SK-N-SH (cell line): ENCODE measurements around the gene CISD3. TPM values are rescaled to one million over a fixed set of nuclear protein-coding genes. Genes with fewer than 3 reads are reported as not detected.

Experiments used
- CTCF ChIA-PET: fragments of 300-600, 350-600 bp; formaldehyde crosslinking; extraction: SDS; loops from one replicate; lab custom pipeline; 2021; lab: Yijun Ruan, JAX
- POLR2A ChIA-PET: fragments of 350-600 bp; sonication (Branson Sonifier 250); formaldehyde crosslinking; extraction: SDS; loops from one replicate; lab custom pipeline; 2020; ENCODE audit warnings: antibody characterized with exemption, inconsistent platforms; lab: Yijun Ruan, JAX
- DNase-seq: peaks from one replicate; pipeline ENCODE4 v3.0.0; 2012
- H2AFZ ChIP-seq: fragments of 200-600 bp; sonication (generic); 2 replicates; pipeline ENCODE4 v1.8.1; 2016; ENCODE audit warnings: antibody characterized with exemption, mild to moderate bottlenecking, low read depth
- H3F3A ChIP-seq: fragments of 200-600 bp; sonication (generic); replicated peaks from 2 replicates; pipeline ENCODE3; 2016; ENCODE audit warnings: antibody characterized with exemption, mild to moderate bottlenecking; ENCODE audit not compliant: insufficient read depth
- H3K27ac ChIP-seq, 2 experiments: fragments of 200-500 bp in 1 of 2; fragments of 200-600 bp in 1 of 2; sonication (Bioruptor generic) in 1 of 2; sonication (generic), shearing (Covaris generic) in 1 of 2; 2 replicates each; pipeline versions ENCODE4 v1.5.1 to v1.6.1; 2014 to 2016; ENCODE audit warnings: low read depth in 2 of 2, inconsistent platforms in 1 of 2, low read length in 1 of 2, mild to moderate bottlenecking in 1 of 2, mixed read lengths in 1 of 2
- H3K27me3 ChIP-seq: fragments of 200-600 bp; sonication (generic), shearing (Covaris generic); 2 replicates; pipeline ENCODE4 v1.6.1; 2016; ENCODE audit warnings: mixed run types; ENCODE audit not compliant: insufficient read depth
- H3K36me3 ChIP-seq, 2 experiments: fragments of 200-500 bp in 1 of 2; fragments of 200-600 bp in 1 of 2; sonication (Bioruptor generic) in 1 of 2; sonication (generic) in 1 of 2; replicated peaks in 1 of 2; 2 replicates each; pipeline versions ENCODE3 to v1.5.1; 2014 to 2016; ENCODE audit warnings: low read length in 1 of 2, mild to moderate bottlenecking in 1 of 2; ENCODE audit not compliant: insufficient read depth in 2 of 2, control insufficient read depth in 1 of 2
- H3K4me1 ChIP-seq, 2 experiments: fragments of 200-500 bp in 1 of 2; fragments of 200-600 bp in 1 of 2; sonication (Bioruptor generic) in 1 of 2; sonication (generic), shearing (Covaris generic) in 1 of 2; 2 replicates each; pipeline versions ENCODE4 v1.5.1 to v1.6.1; 2014 to 2016; ENCODE audit warnings: low read depth in 1 of 2, low read length in 1 of 2, mixed run types in 1 of 2; ENCODE audit not compliant: insufficient read depth in 2 of 2, control insufficient read depth in 1 of 2
- H3K4me2 ChIP-seq: fragments of 200-600 bp; sonication (generic), shearing (Covaris generic); 2 replicates; pipeline ENCODE4 v1.6.1; 2017; ENCODE audit warnings: mixed run types
- H3K4me3 ChIP-seq, 2 experiments: fragments of 200-500 bp in 1 of 2; fragments of 200-600 bp in 1 of 2; sonication (Bioruptor generic) in 1 of 2; sonication (generic), shearing (Covaris generic) in 1 of 2; 2 replicates each; pipeline versions ENCODE4 v1.5.1 to v1.8.1; 2014 to 2016; ENCODE audit warnings: low read depth in 2 of 2, inconsistent platforms in 1 of 2, low read length in 1 of 2, mild to moderate bottlenecking in 1 of 2, mixed read lengths in 1 of 2, moderate library complexity in 1 of 2
- H3K79me2 ChIP-seq: fragments of 200-600 bp; sonication (generic); 2 replicates; pipeline ENCODE4 v1.8.1; 2017; ENCODE audit warnings: mild to moderate bottlenecking; ENCODE audit not compliant: insufficient read depth
- H3K9ac ChIP-seq: fragments of 200-600 bp; sonication (generic); 2 replicates; pipeline ENCODE4 v1.6.1; 2017; ENCODE audit warnings: mixed run types
- H3K9me2 ChIP-seq: fragments of 200-600 bp; sonication (generic); 2 replicates; pipeline ENCODE4 v1.6.1; 2017; ENCODE audit warnings: mixed run types
- H3K9me3 ChIP-seq: fragments of 200-600 bp; sonication (generic); 2 replicates; pipeline ENCODE4 v1.6.1; 2017; ENCODE audit warnings: mixed run types, mild to moderate bottlenecking, moderate library complexity
- H4K20me1 ChIP-seq: fragments of 200-600 bp; sonication (generic); 2 replicates; pipeline ENCODE4 v1.6.1; 2017; ENCODE audit warnings: mild to moderate bottlenecking, mixed run types; ENCODE audit not compliant: insufficient read depth
- FOSL2 ChIP-seq: IDR thresholded peaks from 2 replicates; pipeline ENCODE4 v1.4.0; 2012; ENCODE audit warnings: low read depth, mild to moderate bottlenecking, moderate library complexity, borderline replicate concordance
- FOXJ3 ChIP-seq: sonication (generic); formaldehyde crosslinking; IDR thresholded peaks from 2 replicates; pipeline ENCODE4 v1.5.1; 2020; ENCODE audit warnings: mild to moderate bottlenecking, missing genetic modification reagents
- FOXM1 ChIP-seq: IDR thresholded peaks from 2 replicates; pipeline ENCODE4 v1.4.0; 2012; ENCODE audit warnings: low read depth, mild to moderate bottlenecking
- GATA2 ChIP-seq: sonication (generic); formaldehyde crosslinking; IDR thresholded peaks from 2 replicates; pipeline ENCODE4 v1.5.0; 2020; ENCODE audit warnings: mild to moderate bottlenecking, missing genetic modification reagents
- MEF2A ChIP-seq: IDR thresholded peaks from 2 replicates; pipeline ENCODE4 v1.4.0; 2012; ENCODE audit warnings: low read depth, borderline replicate concordance
- RFX5 ChIP-seq: IDR thresholded peaks from 2 replicates; pipeline ENCODE4 v1.6.1; 2012; ENCODE audit warnings: mild to moderate bottlenecking, improper control_type of control experiment, low read length
- RXRA ChIP-seq: IDR thresholded peaks from 2 replicates; pipeline ENCODE4 v1.4.0; 2012; ENCODE audit warnings: low read depth, mild to moderate bottlenecking, borderline replicate concordance
- SIN3A ChIP-seq: IDR thresholded peaks from 2 replicates; pipeline ENCODE4 v1.6.1; 2012; ENCODE audit warnings: low read depth, mild to moderate bottlenecking, low read length, moderate library complexity, borderline replicate concordance
- SMC3 ChIP-seq: IDR thresholded peaks from 2 replicates; pipeline ENCODE4 v1.6.1; 2012; ENCODE audit warnings: low read depth, low read length, improper control_type of control experiment
- TCF12 ChIP-seq: IDR thresholded peaks from 2 replicates; pipeline ENCODE4 v1.4.0; 2012
- WGBS: methylation state at CpG from one replicate; pipeline ENCODE4 v1.1.6; 2017; ENCODE audit warnings: low lambda C conversion rate; 5-methylcytosine and 5-hydroxymethylcytosine counted together
- polyA plus RNA-seq, 3 experiments: library from polyadenylated mRNA; depleted of rRNA; stranded (reverse); fragments of >200 nt; gene quantifications; 2 replicates each; pipeline ENCODE4 v1.2.3, GENCODE V29; 2012
- TF ChIP-seq, protein P1 (sequence below): fragments of 200-600 bp; sonication (generic); IDR thresholded peaks from 2 replicates; pipeline ENCODE4 v1.6.1; 2017; ENCODE audit warnings: antibody characterized with exemption, mild to moderate bottlenecking, moderate library complexity
- TF ChIP-seq, protein P2 (sequence below): IDR thresholded peaks from 2 replicates; pipeline ENCODE4 v1.4.0; 2012; ENCODE audit warnings: low read depth, borderline replicate concordance
- TF ChIP-seq, protein P3 (sequence below): fragments of 150-350 bp; IDR thresholded peaks from 2 replicates; pipeline ENCODE4 v1.6.1; 2016; ENCODE audit warnings: mild to moderate bottlenecking, low read depth, low read length
- TF ChIP-seq, protein P4 (sequence below): IDR thresholded peaks from 2 replicates; pipeline ENCODE4 v1.4.0; 2012; ENCODE audit warnings: low read depth

CISD3 gene
- polyA plus RNA-seq, 1 of the 3 experiments (the other 2 are of a cell fraction): 16.5 TPM

DNA sequence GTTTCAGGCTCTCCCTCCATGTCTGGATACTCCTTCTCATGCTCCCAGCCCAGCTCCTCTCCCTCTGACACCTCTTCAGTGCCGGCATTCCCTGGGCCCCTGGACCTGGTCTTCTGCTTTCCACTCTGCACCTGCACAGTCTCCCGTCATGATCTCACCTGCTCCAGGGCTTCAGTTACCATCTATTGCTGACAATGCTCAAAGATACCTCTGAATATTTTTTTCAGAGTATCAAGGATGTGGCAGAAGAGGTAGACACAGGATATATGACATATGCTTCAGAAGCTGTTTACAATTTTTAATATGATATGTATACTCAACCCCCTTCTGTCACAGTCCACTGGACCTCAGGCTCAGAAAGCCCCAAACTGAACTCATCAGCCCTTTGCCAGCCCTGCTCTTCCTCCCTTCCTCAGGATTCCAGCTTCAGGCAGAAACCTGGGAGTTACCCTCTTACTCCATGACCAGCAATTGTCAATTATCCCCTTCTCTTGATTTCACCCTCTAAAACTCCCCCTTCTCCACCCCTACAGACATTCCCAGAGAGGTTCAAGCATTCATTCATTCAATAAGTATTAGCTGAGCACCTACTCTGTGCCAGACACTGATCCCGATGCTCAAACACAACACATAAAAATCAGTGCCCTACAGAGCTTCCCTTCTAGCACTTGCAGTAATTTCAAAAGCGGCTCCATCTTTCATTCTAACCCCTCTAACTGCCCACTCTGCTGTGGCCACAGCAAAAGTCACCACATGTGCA lies 32.9 kb upstream of the CISD3 start:
- H3K4me3 ChIP-seq: no peak overlapping the region
- H3K9ac ChIP-seq: no peak overlapping the region
- H3K4me2 ChIP-seq: no peak overlapping the region
- POLR2A ChIA-PET: interaction anchor here (1.0 kb wide), 1 partner anchor 31 kb away, joined by 3 read pairs; no protein-coding TSS in a partner anchor
- TF ChIP-seq MEF2A (no peak), FOSL2 (no peak), SMC3 (no peak), GATA2 (CRISPR knock-in tag) (no peak), TCF12 (no peak), FOXJ3 (CRISPR knock-in tag) (no peak)
- TF ChIP-seq, protein P1, sequence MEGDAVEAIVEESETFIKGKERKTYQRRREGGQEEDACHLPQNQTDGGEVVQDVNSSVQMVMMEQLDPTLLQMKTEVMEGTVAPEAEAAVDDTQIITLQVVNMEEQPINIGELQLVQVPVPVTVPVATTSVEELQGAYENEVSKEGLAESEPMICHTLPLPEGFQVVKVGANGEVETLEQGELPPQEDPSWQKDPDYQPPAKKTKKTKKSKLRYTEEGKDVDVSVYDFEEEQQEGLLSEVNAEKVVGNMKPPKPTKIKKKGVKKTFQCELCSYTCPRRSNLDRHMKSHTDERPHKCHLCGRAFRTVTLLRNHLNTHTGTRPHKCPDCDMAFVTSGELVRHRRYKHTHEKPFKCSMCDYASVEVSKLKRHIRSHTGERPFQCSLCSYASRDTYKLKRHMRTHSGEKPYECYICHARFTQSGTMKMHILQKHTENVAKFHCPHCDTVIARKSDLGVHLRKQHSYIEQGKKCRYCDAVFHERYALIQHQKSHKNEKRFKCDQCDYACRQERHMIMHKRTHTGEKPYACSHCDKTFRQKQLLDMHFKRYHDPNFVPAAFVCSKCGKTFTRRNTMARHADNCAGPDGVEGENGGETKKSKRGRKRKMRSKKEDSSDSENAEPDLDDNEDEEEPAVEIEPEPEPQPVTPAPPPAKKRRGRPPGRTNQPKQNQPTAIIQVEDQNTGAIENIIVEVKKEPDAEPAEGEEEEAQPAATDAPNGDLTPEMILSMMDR: no peak
- 88% methylated on average over 4 of the region's 4 CpGs for WGBS
- no peak for DNase-seq
- H3K79me2 ChIP-seq: no peaks in the 10 kb centered on the region
- no peak overlapping the region for H3K27ac ChIP-seq
- no peaks in the 10 kb centered on the region for H4K20me1 ChIP-seq
- CTCF ChIA-PET: interaction anchor here (1.2 to 1.7 kb wide), 4 partner anchors 20 to 188 kb away, joined by 3 to 7 read pairs (median 5); no protein-coding TSS in a partner anchor
- H3K27me3 ChIP-seq: no peaks in the 10 kb centered on the region
- H3K9me3 ChIP-seq: no peaks in the 10 kb centered on the region
- H3K36me3 ChIP-seq: no peaks in the 10 kb centered on the region
- peaks cover 13 to 23% of the 10 kb centered on the region in 2 experiments; a peak in 2 of 4 replicates for H3K4me1 ChIP-seq
- H3K9me2 ChIP-seq: no peaks in the 10 kb centered on the region
- no peak overlapping the region for H2AFZ ChIP-seq
- H3F3A ChIP-seq: peaks cover 11% of the 10 kb centered on the region

DNA sequence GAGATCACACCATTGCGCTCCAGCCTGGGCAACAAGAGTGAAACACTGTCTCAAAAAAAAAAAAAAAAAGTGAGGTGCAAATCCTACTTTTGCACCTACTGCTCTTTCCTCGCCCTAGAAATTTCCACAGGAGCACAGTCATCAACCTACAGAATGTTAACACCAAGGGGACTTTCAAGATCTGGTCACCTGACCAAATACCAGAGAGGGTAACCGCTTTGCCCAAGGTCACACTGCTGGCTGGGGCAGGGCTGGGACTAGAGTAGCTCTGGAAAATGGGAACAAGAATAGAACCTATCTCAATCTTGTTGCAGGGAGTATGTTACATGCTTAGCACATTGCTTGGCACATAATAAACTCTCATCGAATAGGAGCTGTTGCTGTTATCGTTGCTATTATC lies 31.4 kb upstream of the CISD3 start:
- Histone ChIP-seq H3K79me2 (peaks cover 2% of the 10 kb centered on the region; the same call in 1 of the 2 replicates), H3F3A (peaks cover 23% of the 10 kb centered on the region), H3K27me3 (no peaks in the 10 kb centered on the region), H3K4me2 (no peak overlapping the region), H3K4me3 (no peak overlapping the region), H4K20me1 (no peaks in the 10 kb centered on the region), H3K9me3 (no peaks in the 10 kb centered on the region), H3K27ac (no peak overlapping the region), H3K36me3 (no peaks in the 10 kb centered on the region), H3K9ac (no peak overlapping the region), H3K9me2 (no peaks in the 10 kb centered on the region), H2AFZ (no peak overlapping the region), H3K4me1 (peaks cover 10 to 26% of the 10 kb centered on the region in 2 experiments; a peak in 2 of 4 replicates)
- ChIA-PET CTCF (no interaction called here), POLR2A (no interaction called here)
- 92% methylated on average over 5 of the region's 5 CpGs for WGBS
- no peak for DNase-seq
- TF ChIP-seq RXRA: no peak
- TF ChIP-seq, protein P2, sequence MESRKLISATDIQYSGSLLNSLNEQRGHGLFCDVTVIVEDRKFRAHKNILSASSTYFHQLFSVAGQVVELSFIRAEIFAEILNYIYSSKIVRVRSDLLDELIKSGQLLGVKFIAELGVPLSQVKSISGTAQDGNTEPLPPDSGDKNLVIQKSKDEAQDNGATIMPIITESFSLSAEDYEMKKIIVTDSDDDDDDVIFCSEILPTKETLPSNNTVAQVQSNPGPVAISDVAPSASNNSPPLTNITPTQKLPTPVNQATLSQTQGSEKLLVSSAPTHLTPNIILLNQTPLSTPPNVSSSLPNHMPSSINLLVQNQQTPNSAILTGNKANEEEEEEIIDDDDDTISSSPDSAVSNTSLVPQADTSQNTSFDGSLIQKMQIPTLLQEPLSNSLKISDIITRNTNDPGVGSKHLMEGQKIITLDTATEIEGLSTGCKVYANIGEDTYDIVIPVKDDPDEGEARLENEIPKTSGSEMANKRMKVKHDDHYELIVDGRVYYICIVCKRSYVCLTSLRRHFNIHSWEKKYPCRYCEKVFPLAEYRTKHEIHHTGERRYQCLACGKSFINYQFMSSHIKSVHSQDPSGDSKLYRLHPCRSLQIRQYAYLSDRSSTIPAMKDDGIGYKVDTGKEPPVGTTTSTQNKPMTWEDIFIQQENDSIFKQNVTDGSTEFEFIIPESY: no peak
- TF ChIP-seq GATA2 (CRISPR knock-in tag): no peak
- TF ChIP-seq, protein P3, sequence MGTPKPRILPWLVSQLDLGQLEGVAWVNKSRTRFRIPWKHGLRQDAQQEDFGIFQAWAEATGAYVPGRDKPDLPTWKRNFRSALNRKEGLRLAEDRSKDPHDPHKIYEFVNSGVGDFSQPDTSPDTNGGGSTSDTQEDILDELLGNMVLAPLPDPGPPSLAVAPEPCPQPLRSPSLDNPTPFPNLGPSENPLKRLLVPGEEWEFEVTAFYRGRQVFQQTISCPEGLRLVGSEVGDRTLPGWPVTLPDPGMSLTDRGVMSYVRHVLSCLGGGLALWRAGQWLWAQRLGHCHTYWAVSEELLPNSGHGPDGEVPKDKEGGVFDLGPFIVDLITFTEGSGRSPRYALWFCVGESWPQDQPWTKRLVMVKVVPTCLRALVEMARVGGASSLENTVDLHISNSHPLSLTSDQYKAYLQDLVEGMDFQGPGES: no peak
- TF ChIP-seq RFX5: no peak
- TF ChIP-seq, protein P1: no peak
- TF ChIP-seq, protein P4, sequence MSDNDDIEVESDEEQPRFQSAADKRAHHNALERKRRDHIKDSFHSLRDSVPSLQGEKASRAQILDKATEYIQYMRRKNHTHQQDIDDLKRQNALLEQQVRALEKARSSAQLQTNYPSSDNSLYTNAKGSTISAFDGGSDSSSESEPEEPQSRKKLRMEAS: no peak
- no peak for TF ChIP-seq FOXM1
- no peak for TF ChIP-seq SIN3A
- no peak for TF ChIP-seq FOSL2
